Motor neuron (in vitro differentiated cells): ENCODE results near the gene APOD. TPM values are rescaled to one million over a fixed set of nuclear protein-coding genes. Genes with fewer than 3 reads are reported as not detected.

ENCODE experiments used
- ATAC-seq, 8 experiments: fragments of 200-7000 bp; cut with Tn5 transposase; replicated peaks in 6 of 8; 2 replicates each; pipeline ENCODE4 v1.8.0; 2021; ENCODE audit warnings: mild to moderate bottlenecking in 8 of 8, moderate library complexity in 8 of 8
- H3K27ac ChIP-seq, 2 donors: fragments of 250-450 bp; sonication (Bioruptor Pico); 2 replicates each; pipeline ENCODE4 v1.9.0; 2021; ENCODE audit warnings: antibody characterized with exemption in 2 of 2, mild to moderate bottlenecking in 2 of 2, moderate library complexity in 1 of 2
- H3K4me1 ChIP-seq, 2 donors: fragments of 250-450 bp; sonication (Bioruptor Pico); replicated peaks in 1 of 2; 2 replicates each; pipeline ENCODE4 v1.6.1; 2021; ENCODE audit warnings: antibody characterized with exemption in 2 of 2, mild to moderate bottlenecking in 2 of 2, moderate library complexity in 1 of 2
- H3K4me3 ChIP-seq, 5 donors: fragments of 250-450 bp; sonication (Bioruptor Pico); 2 replicates each; pipeline ENCODE4 v1.9.0; 2021; ENCODE audit warnings: antibody characterized with exemption in 5 of 5, mild to moderate bottlenecking in 5 of 5, moderate library complexity in 4 of 5
- WGBS, 10 experiments: fragments of 450-650 bp; shearing (Covaris generic); methylation state at CpG; one replicate each; pipeline ENCODE4 v1.0.0; 2022; 5-methylcytosine and 5-hydroxymethylcytosine counted together
- in situ Hi-C, 9 experiments: fragments of 400-800 bp; cut with MboI; loops; one replicate each; pipeline ENCODE4 v1.15.0; 2021; ENCODE audit warnings: low sequenced_read_pairs in 9 of 9, low pct_unique_long_range_greater_than_20kb in 2 of 9; ENCODE audit not compliant: unreplicated experiment in 9 of 9
- total RNA-seq, 8 experiments: library from RNA; unstranded; fragments of 300-600 nt; gene quantifications; 2 replicates each; pipeline versions ENCODE4 v1.2.3 to v1.2.4, GENCODE V29; 2022

Gene APOD
- total RNA-seq, 8 experiments from 2014 or later: 0.17 to 36.7 (median 8.8) TPM; not detected in 1

GRCh38 chr3:195571361-195571760 is 12.4 kb downstream of the APOD start:
- ATAC-seq: no peak
- in situ Hi-C loops: no loop called here
- H3K27ac ChIP-seq: no peak overlapping the region
- no peak overlapping the region for H3K4me3 ChIP-seq
- H3K4me1 ChIP-seq: peaks cover 4 to 5% of the 10 kb centered on the region in 2 donors
- 52 to 100% (median 75%) methylated on average over 2 to 6 of the region's 6 CpGs for WGBS, 10 experiments

GRCh38 chr3:195570912-195571311 is 12.8 kb downstream of the APOD start:
- no peak for ATAC-seq

GRCh38 chr3:195570344-195570743 is 13.4 kb downstream of the APOD start:
- no peak overlapping the region for H3K4me3 ChIP-seq
- no peak overlapping the region for H3K27ac ChIP-seq
- ATAC-seq: peak in 1 of 8 experiments; percentile 33
- in situ Hi-C loops: no loop called here
- H3K4me1 ChIP-seq: peaks cover 6 to 13% of the 10 kb centered on the region in 2 donors
- WGBS, 10 experiments: 62 to 100% (median 86%) methylated on average over 2 to 6 of the region's 6 CpGs; no CpG with 5 or more reads in 2 of the 10 experiments

More at GRCh38 chr3:195570912-195571311, 12.8 kb downstream of the APOD start:
- Histone ChIP-seq H3K27ac (no peak overlapping the region), H3K4me3 (no peak overlapping the region), H3K4me1 (peaks cover 6 to 7% of the 10 kb centered on the region in 2 donors)
- in situ Hi-C loops: no loop called here
- WGBS, 10 experiments: 68 to 100% (median 87%) methylated on average over 1 to 8 of the region's 9 CpGs; no CpG with 5 or more reads in 1 of the 10 experiments

GRCh38 chr3:195568630-195569029 is 15.1 kb downstream of the APOD start:
- whole genome bisulfite sequencing, 10 experiments: 40 to 100% (median 62%) methylated on average over 1 to 2 of the region's 5 CpGs; no CpG with 5 or more reads in 5 of the 10 experiments
- H3K4me1 ChIP-seq: peaks cover 6 to 13% of the 10 kb centered on the region in 2 donors
- no peak overlapping the region for H3K27ac ChIP-seq
- no peak for ATAC-seq
- H3K4me3 ChIP-seq: no peak overlapping the region
- in situ Hi-C loops: no loop called here

- Histone ChIP-seq H3K4me1 (peaks cover 6 to 13% of the 10 kb centered on the region in 2 donors), H3K27ac (no peak overlapping the region), H3K4me3 (no peak overlapping the region)
- in situ Hi-C loops: no loop called here
- WGBS, 10 experiments: 10 to 100% (median 60%) methylated on average over 1 to 6 of the region's 6 CpGs
- ATAC-seq: peak in 5 of 8 experiments; percentile 24 to 100 (median 97)
Measured at GRCh38 chr3:195566797-195567196, 16.9 kb downstream of the APOD start.

GRCh38 chr3:195565716-195566115 is 18.0 kb downstream of the APOD start:
- in situ Hi-C loops: no loop called here
- ATAC-seq: peak in 5 of 8 experiments; percentile 86 to 99 (median 96)
- H3K27ac ChIP-seq: no peak overlapping the region
- H3K4me3 ChIP-seq: no peak overlapping the region
- peaks cover 6 to 13% of the 10 kb centered on the region in 2 donors for H3K4me1 ChIP-seq
- 19 to 86% (median 67%) methylated on average over 1 to 7 of the region's 7 CpGs; no CpG with 5 or more reads in 2 of the 10 experiments for WGBS, 10 experiments

- WGBS, 10 experiments: 62 to 100% (median 70%) methylated on average over 1 to 4 of the region's 4 CpGs; no CpG with 5 or more reads in 5 of the 10 experiments
- Histone ChIP-seq H3K27ac (no peak overlapping the region), H3K4me1 (peaks cover 17 to 18% of the 10 kb centered on the region in 2 donors), H3K4me3 (no peak overlapping the region)
- ATAC-seq: no peak
- in situ Hi-C loops: no loop called here
Measured at GRCh38 chr3:195563317-195563716, 20.4 kb downstream of the APOD start.

GRCh38 chr3:195559723-195560409 is 23.9 kb downstream of the APOD start:
- in situ Hi-C loops: no loop called here
- 38 to 95% (median 75%) methylated on average over 1 to 4 of the region's 4 CpGs; no CpG with 5 or more reads in 1 of the 10 experiments for WGBS, 10 experiments

GRCh38 chr3:195558602-195559001 is 25.1 kb downstream of the APOD start:
- 0 to 83% (median 80%) methylated on average over 1 to 3 of the region's 3 CpGs; no CpG with 5 or more reads in 3 of the 10 experiments for WGBS, 10 experiments
- in situ Hi-C loops: no loop called here
- ATAC-seq: peak; percentile 33 to 90 (median 57)

More at GRCh38 chr3:195559723-195560409, 23.9 kb downstream of the APOD start:
- Histone ChIP-seq H3K27ac (no peak overlapping the region), H3K4me3 (no peak overlapping the region), H3K4me1 (peaks cover 21 to 29% of the 10 kb centered on the region in 2 donors)
- peak in 5 of 8 experiments; percentile 65 to 83 (median 76) for ATAC-seq

GRCh38 chr3:195557322-195557721 is 26.4 kb downstream of the APOD start:
- WGBS, 10 experiments: 17 to 70% (median 40%) methylated on average over 1 to 4 of the region's 4 CpGs

More at GRCh38 chr3:195558602-195559001, 25.1 kb downstream of the APOD start:
- no peak overlapping the region for H3K4me3 ChIP-seq
- no peak overlapping the region for H3K27ac ChIP-seq
- peaks cover 21 to 29% of the 10 kb centered on the region in 2 donors for H3K4me1 ChIP-seq

GRCh38 chr3:195556390-195556789 is 27.4 kb downstream of the APOD start:
- no peak overlapping the region for H3K27ac ChIP-seq
- in situ Hi-C loops: no loop called here
- peak in 3 of 8 experiments; percentile 55 to 81 (median 79) for ATAC-seq
- 29 to 100% (median 49%) methylated on average over 1 to 10 of the region's 10 CpGs for WGBS, 10 experiments
- H3K4me3 ChIP-seq: no peak overlapping the region
- peaks cover 21 to 29% of the 10 kb centered on the region in 2 donors for H3K4me1 ChIP-seq

More at GRCh38 chr3:195557322-195557721, 26.4 kb downstream of the APOD start:
- ATAC-seq: peak in 5 of 8 experiments; percentile 59 to 81 (median 74)
- in situ Hi-C loops: no loop called here
- H3K4me1 ChIP-seq: peaks cover 21 to 29% of the 10 kb centered on the region in 2 donors
- no peak overlapping the region for H3K4me3 ChIP-seq
- H3K27ac ChIP-seq: no peak overlapping the region

- H3K27ac ChIP-seq: no peak overlapping the region
- in situ Hi-C loops: no loop called here
- no peak overlapping the region for H3K4me3 ChIP-seq
- H3K4me1 ChIP-seq: peaks cover 21 to 26% of the 10 kb centered on the region in 2 donors
- ATAC-seq: peak in 5 of 8 experiments; percentile 67 to 83 (median 80)
- 41 to 80% (median 73%) methylated on average over 1 to 7 of the region's 8 CpGs; no CpG with 5 or more reads in 2 of the 10 experiments for whole genome bisulfite sequencing, 10 experiments
Measured at GRCh38 chr3:195555110-195555509, 28.6 kb downstream of the APOD start.

- H3K4me3 ChIP-seq: no peak overlapping the region
- 78 to 100% (median 92%) methylated on average over 1 to 13 of the region's 15 CpGs; no CpG with 5 or more reads in 1 of the 10 experiments for WGBS, 10 experiments
- H3K4me1 ChIP-seq: peaks cover 21 to 24% of the 10 kb centered on the region in 2 donors
- no peak overlapping the region for H3K27ac ChIP-seq
- no peak for ATAC-seq
- in situ Hi-C loops: no loop called here
Measured at GRCh38 chr3:195554458-195554857, 29.3 kb downstream of the APOD start.
